Stimulated activated CD8-positive, alpha-beta memory T cell treated with anti-CD3 and anti-CD28 coated beads, Interleukin-7, amount 100 ng/mL, for 1 hour (primary cell): ENCODE measurements around the gene BHLHE41.

Experiments used
- DNase-seq, 2 donors: peaks; one replicate each; pipeline ENCODE4 v3.0.0-alpha.2; 2020; ENCODE audit warnings: low read depth in 2 of 2

Gene BHLHE41

GRCh38 chr12:26113853-26114719 is 10.8 kb downstream of the BHLHE41 start:
- peak; percentile 34 to 43 for DNase-seq

- DNase-seq: no peak
These were observed 11.6 kb downstream of the BHLHE41 start for GRCh38 chr12:26113181-26113654.

GRCh38 chr12:26112703-26113147 is 12.1 kb downstream of the BHLHE41 start:
- DNase-seq: no peak

GRCh38 chr12:26112232-26112631 is 12.6 kb downstream of the BHLHE41 start:
- no peak for DNase-seq

GRCh38 chr12:26109343-26109881 is 15.4 kb downstream of the BHLHE41 start:
- DNase-seq: no peak

- no peak for DNase-seq
These were observed 15.9 kb downstream of the BHLHE41 start for GRCh38 chr12:26108915-26109314.

- no peak for DNase-seq
These were observed 18.5 kb downstream of the BHLHE41 start for GRCh38 chr12:26106347-26106746.

GRCh38 chr12:26102953-26103352 is 21.9 kb downstream of the BHLHE41 start:
- DNase-seq: no peak

- no peak for DNase-seq
These were observed 23.1 kb downstream of the BHLHE41 start for GRCh38 chr12:26101763-26102162.

GRCh38 chr12:26101350-26101734 is 23.5 kb downstream of the BHLHE41 start:
- DNase-seq: no peak

- DNase-seq: no peak
These were observed 24.0 kb downstream of the BHLHE41 start for GRCh38 chr12:26100666-26101349.

GRCh38 chr12:26097046-26097878 is 27.6 kb downstream of the BHLHE41 start:
- DNase-seq: peak; percentile 7 to 26

- DNase-seq: no peak
These were observed 28.8 kb downstream of the BHLHE41 start for GRCh38 chr12:26096036-26096435.

GRCh38 chr12:26095186-26095585 is 29.7 kb downstream of the BHLHE41 start:
- no peak for DNase-seq

GRCh38 chr12:26092346-26093105 is 32.3 kb downstream of the BHLHE41 start:
- no peak for DNase-seq

- no peak for DNase-seq
These were observed 33.0 kb downstream of the BHLHE41 start for GRCh38 chr12:26091822-26092221.

- DNase-seq: no peak
These were observed 33.9 kb downstream of the BHLHE41 start for GRCh38 chr12:26090836-26091510.

GRCh38 chr12:26088998-26089397 is 35.8 kb downstream of the BHLHE41 start:
- no peak for DNase-seq

- no peak for DNase-seq
These were observed 37.9 kb downstream of the BHLHE41 start for GRCh38 chr12:26086936-26087335.

- DNase-seq: no peak
These were observed 43.9 kb downstream of the BHLHE41 start for GRCh38 chr12:26080911-26081310.
